HG02678 (cell line): ENCODE measurements around the gene ADIPOR1.
"Not testable (repeated sequence)": the region's sequence is repeated elsewhere in the genome, so short reads cannot be mapped to it uniquely, and the experiment has no call there.

Experiments
- ATAC-seq: cut with Tn5 transposase; IDR thresholded peaks from one replicate; pipeline ENCODE4 v1.9.1; 2021; ENCODE audit warnings: mild to moderate bottlenecking, moderate library complexity; ENCODE audit not compliant: unreplicated experiment

The ADIPOR1 gene

GRCh38 chr1:202941372-202941771 lies 16.7 kb downstream of the ADIPOR1 start:
- ATAC-seq: no peak

GRCh38 chr1:202940561-202940960 lies 17.6 kb downstream of the ADIPOR1 start:
- no peak for ATAC-seq

GRCh38 chr1:202938287-202938925 lies 19.7 kb downstream of the ADIPOR1 start:
- no peak for ATAC-seq

- not testable (repeated sequence) for ATAC-seq
Observed at GRCh38 chr1:202936409-202936808, 21.7 kb downstream of the ADIPOR1 start.

GRCh38 chr1:202935844-202936243 lies 22.3 kb downstream of the ADIPOR1 start:
- no peak for ATAC-seq

- no peak for ATAC-seq
Observed at GRCh38 chr1:202934755-202935154, 23.4 kb downstream of the ADIPOR1 start.

GRCh38 chr1:202932476-202932875 lies 25.6 kb downstream of the ADIPOR1 start:
- no peak for ATAC-seq

GRCh38 chr1:202926581-202927491 lies 31.3 kb downstream of the ADIPOR1 start, which contains the start of gene KLHL12:
Gene KLHL12 (minus strand): TSS chr1:202927234. CDS start chr1:202925162, 2,072 bp downstream.
- ATAC-seq: peak; percentile 95

GRCh38 chr1:202923533-202923932 lies 34.6 kb downstream of the ADIPOR1 start:
- no peak for ATAC-seq

GRCh38 chr1:202919615-202920014 lies 38.5 kb downstream of the ADIPOR1 start:
- no peak for ATAC-seq

GRCh38 chr1:202915146-202915545 lies 43.0 kb downstream of the ADIPOR1 start:
- ATAC-seq: no peak

- ATAC-seq: not testable (repeated sequence)
Observed at GRCh38 chr1:202912476-202912875, 45.6 kb downstream of the ADIPOR1 start.

GRCh38 chr1:202909494-202909893 lies 48.6 kb downstream of the ADIPOR1 start:
- no peak for ATAC-seq

GRCh38 chr1:202908998-202909397 lies 49.1 kb downstream of the ADIPOR1 start:
- ATAC-seq: no peak

GRCh38 chr1:202905331-202905730 lies 52.8 kb downstream of the ADIPOR1 start:
- no peak for ATAC-seq

GRCh38 chr1:202903808-202904207 lies 54.3 kb downstream of the ADIPOR1 start:
- ATAC-seq: not testable (repeated sequence)

- no peak for ATAC-seq
Observed at GRCh38 chr1:202901555-202901954, 56.6 kb downstream of the ADIPOR1 start.

- ATAC-seq: no peak
Observed at GRCh38 chr1:202892501-202892900, 65.6 kb downstream of the ADIPOR1 start.
